ENCODE results near the gene ULK2.

DNA sequence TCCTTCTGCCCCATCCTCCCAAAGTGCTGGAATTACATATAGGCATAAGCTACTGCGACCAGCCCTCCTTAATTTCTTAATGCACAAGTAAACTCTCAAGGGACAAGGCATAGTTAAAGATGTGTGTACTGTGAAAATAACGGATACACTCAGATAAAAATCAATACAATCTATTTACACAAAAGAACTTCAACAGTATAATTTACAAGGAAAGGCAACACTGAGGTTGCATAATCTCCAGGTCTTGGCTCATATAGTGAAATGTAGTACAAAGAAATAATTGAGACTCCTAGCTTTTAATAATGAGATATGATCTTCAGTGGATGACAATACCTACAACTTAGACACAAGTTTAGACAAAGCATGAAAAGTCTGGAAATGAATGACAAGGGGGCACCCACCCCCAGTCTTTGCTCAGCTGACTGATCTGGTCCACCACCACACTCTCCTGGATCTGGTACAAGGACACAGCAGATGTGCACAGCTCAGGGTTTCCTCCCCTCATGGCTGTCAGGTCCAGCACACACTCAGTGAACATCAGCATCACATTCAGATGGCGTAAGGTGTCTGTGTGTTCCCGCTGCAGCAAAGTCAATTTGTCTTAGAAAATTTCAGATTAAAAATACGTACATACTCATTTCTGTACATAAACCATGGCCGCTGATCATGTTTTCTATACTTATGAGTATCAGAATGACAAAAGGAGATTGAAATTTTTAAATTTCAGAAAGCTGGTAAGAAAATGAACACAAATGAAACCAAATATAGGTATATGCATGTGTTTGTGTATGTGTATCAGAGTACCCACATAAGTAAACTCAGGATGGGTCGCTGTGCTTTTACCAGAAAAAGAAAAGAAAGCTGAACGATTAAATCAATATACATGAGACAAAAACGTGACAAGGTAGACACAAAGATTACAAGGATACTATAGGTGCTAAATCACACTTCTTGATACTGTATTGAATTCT, 86.0 kb downstream of the ULK2 start:
- TF ChIP-seq, protein P1, sequence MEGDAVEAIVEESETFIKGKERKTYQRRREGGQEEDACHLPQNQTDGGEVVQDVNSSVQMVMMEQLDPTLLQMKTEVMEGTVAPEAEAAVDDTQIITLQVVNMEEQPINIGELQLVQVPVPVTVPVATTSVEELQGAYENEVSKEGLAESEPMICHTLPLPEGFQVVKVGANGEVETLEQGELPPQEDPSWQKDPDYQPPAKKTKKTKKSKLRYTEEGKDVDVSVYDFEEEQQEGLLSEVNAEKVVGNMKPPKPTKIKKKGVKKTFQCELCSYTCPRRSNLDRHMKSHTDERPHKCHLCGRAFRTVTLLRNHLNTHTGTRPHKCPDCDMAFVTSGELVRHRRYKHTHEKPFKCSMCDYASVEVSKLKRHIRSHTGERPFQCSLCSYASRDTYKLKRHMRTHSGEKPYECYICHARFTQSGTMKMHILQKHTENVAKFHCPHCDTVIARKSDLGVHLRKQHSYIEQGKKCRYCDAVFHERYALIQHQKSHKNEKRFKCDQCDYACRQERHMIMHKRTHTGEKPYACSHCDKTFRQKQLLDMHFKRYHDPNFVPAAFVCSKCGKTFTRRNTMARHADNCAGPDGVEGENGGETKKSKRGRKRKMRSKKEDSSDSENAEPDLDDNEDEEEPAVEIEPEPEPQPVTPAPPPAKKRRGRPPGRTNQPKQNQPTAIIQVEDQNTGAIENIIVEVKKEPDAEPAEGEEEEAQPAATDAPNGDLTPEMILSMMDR (IDR thresholded peaks at IDR 0.05; ENCODE audit: low read depth, low read length, poor library complexity, severe bottlenecking) = no peak
- TF ChIP-seq EZH2phosphoT487 (IDR thresholded peaks at IDR 0.05; ENCODE audit: borderline replicate concordance, low read length) = no peak
